Peyer's patch (tissue), 4 donors: ENCODE results near the gene MYO1D.

Source experiments
- CTCF ChIP-seq, 6 experiments: fragments of 450-650 bp in 4 of 6; fragments of 200-600 bp in 2 of 6; sonication (generic) in 1 of 6; IDR thresholded peaks; one replicate each; pipeline ENCODE4 v1.5.1; 2017 to 2019; ENCODE audit warnings: antibody characterized with exemption in 6 of 6, mild to moderate bottlenecking in 3 of 6, moderate library complexity in 1 of 6
- POLR2A ChIP-seq, 2 donors: fragments of 450-650 bp; IDR thresholded peaks; one replicate each; pipeline ENCODE4 v1.5.1; 2017; ENCODE audit warnings: antibody characterized with exemption in 2 of 2, mild to moderate bottlenecking in 2 of 2, moderate library complexity in 2 of 2

- TF ChIP-seq CTCF (IDR thresholded peaks at IDR 0.05) (no peak), POLR2A (IDR thresholded peaks at IDR 0.05) (no peak)
These were observed 117.4 kb downstream of the MYO1D start for GRCh38 chr17:32759476-32759875.
